GM19023 (cell line): ENCODE data around the gene WDR33.
A peak's percentile ranks its signal among the peaks of the same experiment; 100 is the strongest.

Source experiments
- ATAC-seq: cut with Tn5 transposase; IDR thresholded peaks from one replicate; pipeline ENCODE4 v1.9.1; 2021; ENCODE audit warnings: mild to moderate bottlenecking, moderate library complexity; ENCODE audit not compliant: unreplicated experiment

The WDR33 gene

GRCh38 chr2:127769587-127769986 lies 41.4 kb downstream of the WDR33 start:
- ATAC-seq: no peak

- no peak for ATAC-seq
Observed at GRCh38 chr2:127768775-127769479, 42.0 kb downstream of the WDR33 start.

GRCh38 chr2:127763776-127764175 lies 47.2 kb downstream of the WDR33 start:
- no peak for ATAC-seq

GRCh38 chr2:127762846-127763245 lies 48.1 kb downstream of the WDR33 start:
- no peak for ATAC-seq

- ATAC-seq: no peak
Observed at GRCh38 chr2:127762441-127762840, 48.5 kb downstream of the WDR33 start.

GRCh38 chr2:127759931-127760330 lies 51.0 kb downstream of the WDR33 start:
- no peak for ATAC-seq

GRCh38 chr2:127754186-127754585 lies 56.8 kb downstream of the WDR33 start:
- no peak for ATAC-seq

- ATAC-seq: no peak
Observed at GRCh38 chr2:127753374-127753773, 57.6 kb downstream of the WDR33 start.

GRCh38 chr2:127749537-127749936 lies 61.4 kb downstream of the WDR33 start:
- peak; percentile 98 for ATAC-seq

- ATAC-seq: no peak
Observed at GRCh38 chr2:127747621-127748020, 63.4 kb downstream of the WDR33 start.

GRCh38 chr2:127743477-127744026 lies 67.4 kb downstream of the WDR33 start:
- no peak for ATAC-seq

- no peak for ATAC-seq
Observed at GRCh38 chr2:127740665-127741288, 70.2 kb downstream of the WDR33 start.

- ATAC-seq: no peak
Observed at GRCh38 chr2:127739800-127740199, 71.2 kb downstream of the WDR33 start.

GRCh38 chr2:127737892-127738291 lies 73.1 kb downstream of the WDR33 start:
- ATAC-seq: no peak

GRCh38 chr2:127735537-127736399 lies 75.2 kb downstream of the WDR33 start:
- ATAC-seq: peak; percentile 73

GRCh38 chr2:127735044-127735443 lies 75.9 kb downstream of the WDR33 start:
- ATAC-seq: no peak

- no peak for ATAC-seq
Observed at GRCh38 chr2:127733816-127734537, 77.0 kb downstream of the WDR33 start.

- no peak for ATAC-seq
Observed at GRCh38 chr2:127733113-127733815, 77.7 kb downstream of the WDR33 start.

- no peak for ATAC-seq
Observed at GRCh38 chr2:127726158-127726880, 84.7 kb downstream of the WDR33 start.
